ENCODE results near the gene RCOR3.
"Not testable (repeated sequence)": the region's sequence is repeated elsewhere in the genome, so short reads cannot be mapped to it uniquely, and the experiment has no call there.

The RCOR3 gene

GRCh38 chr1:211258756-211259637 is at the start of gene RCOR3:
RCOR3 (plus strand) TSS chr1:211259366; CDS start chr1:211259561, 195 bp downstream.
- DNase-seq: peak in 1 of 2 experiments; percentile 61

GRCh38 chr1:211210052-211210451 is 49.1 kb upstream of the RCOR3 start:
- DNase-seq: no peak

DNA sequence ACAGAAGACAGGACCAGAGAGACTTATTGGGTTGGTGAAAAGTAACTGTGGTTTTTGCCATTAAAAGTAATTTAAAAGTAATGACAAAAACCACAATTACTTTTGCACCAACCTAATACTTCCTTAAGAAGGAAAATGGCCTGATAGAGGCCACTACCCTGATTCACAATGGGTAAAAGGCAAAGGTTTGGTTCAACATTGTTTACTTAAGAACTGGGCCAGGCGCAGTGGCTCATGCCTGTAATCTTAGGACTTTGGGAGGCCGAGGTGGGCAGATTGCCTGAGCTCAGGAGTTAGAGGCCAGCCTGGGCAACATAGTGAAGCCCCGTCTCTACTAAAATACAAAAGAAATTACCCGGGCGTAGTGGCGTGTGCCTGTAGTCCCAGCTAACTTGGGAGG is 48.2 kb upstream of the RCOR3 start:
- DNase-seq: no peak

DNA sequence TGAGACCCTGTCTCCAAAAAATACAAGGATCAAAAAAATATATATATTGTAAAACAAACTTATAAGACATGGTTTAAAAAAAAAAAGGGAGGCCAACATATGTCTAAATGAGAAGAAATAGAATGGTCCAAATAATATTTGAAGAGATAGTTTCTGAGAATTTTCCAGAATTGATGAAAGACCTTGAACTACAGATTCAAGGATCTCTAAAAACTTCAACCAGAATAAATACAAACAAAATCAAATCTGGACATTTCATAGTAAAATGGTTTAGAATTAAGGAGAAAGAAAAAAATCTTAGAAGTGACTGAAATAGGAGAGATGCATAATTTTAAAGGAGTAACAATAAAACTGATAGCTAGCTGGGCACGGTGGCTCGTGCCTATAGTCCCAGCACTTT is 45.5 kb upstream of the RCOR3 start:
- no peak for DNase-seq

DNA sequence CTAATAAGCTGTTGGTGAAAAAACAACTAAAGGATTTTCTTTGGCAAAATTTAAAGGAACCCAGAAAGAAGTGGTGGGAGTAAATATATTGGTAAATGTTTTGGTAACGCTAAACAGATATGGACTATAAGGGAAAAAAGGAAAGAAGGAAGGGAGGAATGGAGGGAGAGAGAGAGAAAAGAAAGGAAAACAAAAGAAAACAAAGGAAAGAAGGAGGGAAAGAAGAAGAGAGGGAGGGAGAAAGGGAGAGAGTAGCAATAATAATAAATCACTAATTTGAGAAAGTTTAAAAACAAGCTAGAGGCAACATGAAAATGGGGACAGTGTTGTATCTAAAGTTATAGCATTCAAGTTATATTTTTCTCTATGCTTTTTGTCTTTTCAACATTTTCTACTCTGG is 43.6 kb upstream of the RCOR3 start:
- DNase-seq: no peak

GRCh38 chr1:211217392-211217791 is 41.8 kb upstream of the RCOR3 start:
- DNase-seq: no peak

GRCh38 chr1:211222469-211223234 is 36.5 kb upstream of the RCOR3 start:
- not testable (repeated sequence) for DNase-seq

- not testable (repeated sequence) for DNase-seq
Observed at GRCh38 chr1:211228573-211229364, 30.4 kb upstream of the RCOR3 start.

GRCh38 chr1:211229365-211229759 is 29.8 kb upstream of the RCOR3 start:
- DNase-seq: no peak

GRCh38 chr1:211231873-211232272 is 27.3 kb upstream of the RCOR3 start:
- DNase-seq: no peak

DNA sequence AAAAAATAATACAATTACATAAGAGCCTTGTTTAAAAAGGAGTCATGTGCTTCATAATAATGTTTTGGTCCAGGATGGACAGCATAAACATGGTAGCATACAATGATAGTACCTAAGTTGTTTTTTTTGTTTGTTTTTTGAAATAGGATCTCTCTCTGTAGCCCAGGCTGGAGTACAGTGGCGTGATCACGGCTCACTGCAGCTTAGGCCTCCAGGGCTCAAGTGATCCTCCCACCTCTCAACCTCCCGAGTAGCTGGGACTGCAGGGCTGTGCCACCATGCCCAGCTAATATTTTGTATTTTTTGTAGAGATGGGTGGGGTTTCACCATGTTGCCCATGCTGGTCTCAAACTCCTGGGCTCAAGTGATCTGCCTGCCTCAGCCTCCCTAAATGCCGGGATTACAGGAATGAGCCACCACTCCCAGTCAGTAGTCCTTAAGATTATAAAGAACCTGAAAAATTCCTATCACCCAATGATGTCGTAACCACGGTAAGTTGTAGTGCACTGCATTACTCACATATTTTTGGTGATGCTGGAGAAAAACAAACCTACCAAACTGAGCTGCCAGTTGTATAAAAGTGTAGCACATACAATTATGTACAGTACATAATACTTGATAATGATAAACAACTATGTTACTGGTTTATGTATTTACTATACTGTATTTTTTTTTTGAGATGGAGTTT is 22.4 kb upstream of the RCOR3 start:
- no peak for DNase-seq

DNA sequence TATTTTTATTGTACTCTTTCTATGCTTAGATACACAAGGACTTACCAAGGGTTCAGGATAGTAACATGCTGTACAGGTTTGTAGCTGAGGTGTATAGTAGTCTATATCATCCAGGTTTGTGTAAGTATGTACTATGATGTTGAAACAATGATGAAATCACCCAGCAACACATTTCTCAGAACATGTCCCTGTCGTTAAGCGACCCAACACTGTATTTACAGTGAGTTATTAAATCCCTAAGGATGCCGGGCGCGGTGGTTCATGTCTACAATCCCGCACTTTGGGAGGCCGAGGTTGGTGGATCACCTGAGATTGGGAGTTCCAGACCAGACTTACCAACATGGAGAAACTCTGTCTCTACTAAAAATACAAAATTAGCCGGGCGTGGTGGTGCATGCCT is 21.6 kb upstream of the RCOR3 start:
- no peak for DNase-seq

GRCh38 chr1:211240567-211240966 is 18.6 kb upstream of the RCOR3 start:
- DNase-seq: not testable (repeated sequence)

GRCh38 chr1:211241071-211241470 is 18.1 kb upstream of the RCOR3 start:
- DNase-seq: no peak

DNA sequence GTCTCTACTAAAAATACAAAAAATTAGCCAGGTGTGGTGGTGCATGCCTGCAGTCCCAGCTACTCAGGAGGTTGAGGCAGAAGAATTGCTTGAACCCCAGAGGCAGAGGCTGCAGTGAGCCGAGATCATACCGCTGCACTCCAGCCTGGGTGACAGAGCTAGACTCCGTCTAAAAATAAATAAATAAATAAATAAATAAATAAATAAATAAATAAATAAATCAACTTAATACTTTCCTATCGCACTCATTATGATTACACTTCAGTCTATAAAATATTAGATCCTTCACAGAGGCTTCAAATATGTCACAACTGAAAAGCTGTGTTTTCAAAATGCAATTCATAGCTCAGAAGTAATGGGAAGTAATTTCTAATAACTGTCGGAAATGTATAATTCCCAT is 15.5 kb upstream of the RCOR3 start:
- DNase-seq: not testable (repeated sequence)

- DNase-seq: not testable (repeated sequence)
Observed at GRCh38 chr1:211246583-211246982, 12.6 kb upstream of the RCOR3 start.

DNA sequence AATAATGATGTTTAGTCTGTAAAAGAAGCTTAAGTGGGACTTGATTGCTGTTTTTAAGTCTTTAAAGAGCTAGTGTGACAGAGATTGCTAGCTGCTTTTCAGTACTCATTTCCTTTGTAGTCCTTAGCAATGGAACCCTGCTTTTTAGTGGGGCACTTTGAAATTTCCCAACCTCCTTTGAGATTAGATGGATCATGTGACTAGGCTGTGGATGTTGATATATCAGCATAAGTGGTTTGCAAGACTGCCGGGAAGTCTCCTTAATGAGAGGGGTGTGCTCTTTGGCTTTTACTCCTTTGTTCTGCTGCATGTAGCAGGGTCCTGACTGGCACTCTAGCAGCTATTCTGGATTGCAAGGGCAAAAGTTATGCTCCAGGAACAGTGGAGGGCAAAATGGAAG is 11.2 kb upstream of the RCOR3 start:
- no peak for DNase-seq

- not testable (repeated sequence) for DNase-seq
Observed at GRCh38 chr1:211249611-211250010, 9.6 kb upstream of the RCOR3 start.

DNA sequence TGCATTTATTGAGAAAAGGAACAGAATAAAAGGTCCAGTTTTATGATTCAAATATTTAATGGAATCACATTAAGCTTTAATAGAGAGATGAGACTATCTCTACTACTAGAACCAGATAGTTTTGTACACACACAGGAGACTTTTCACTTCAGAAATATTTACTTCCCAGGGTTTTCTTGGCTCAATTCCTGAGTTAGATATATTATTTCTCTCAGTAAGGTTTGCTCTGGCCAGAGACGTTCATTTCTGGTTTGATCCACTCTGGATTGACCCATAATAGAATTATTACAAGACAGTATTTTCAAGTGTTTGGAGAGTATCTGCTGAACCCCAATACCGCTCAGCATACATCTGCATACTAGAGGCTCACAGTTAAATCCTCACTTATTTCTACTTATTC is 1.3 kb upstream of the RCOR3 start:
- DNase-seq: no peak

GRCh38 chr1:211258310-211258755 is 833 bp upstream of the RCOR3 start:
- DNase-seq: peak in 1 of 2 experiments; percentile 21

DNA sequence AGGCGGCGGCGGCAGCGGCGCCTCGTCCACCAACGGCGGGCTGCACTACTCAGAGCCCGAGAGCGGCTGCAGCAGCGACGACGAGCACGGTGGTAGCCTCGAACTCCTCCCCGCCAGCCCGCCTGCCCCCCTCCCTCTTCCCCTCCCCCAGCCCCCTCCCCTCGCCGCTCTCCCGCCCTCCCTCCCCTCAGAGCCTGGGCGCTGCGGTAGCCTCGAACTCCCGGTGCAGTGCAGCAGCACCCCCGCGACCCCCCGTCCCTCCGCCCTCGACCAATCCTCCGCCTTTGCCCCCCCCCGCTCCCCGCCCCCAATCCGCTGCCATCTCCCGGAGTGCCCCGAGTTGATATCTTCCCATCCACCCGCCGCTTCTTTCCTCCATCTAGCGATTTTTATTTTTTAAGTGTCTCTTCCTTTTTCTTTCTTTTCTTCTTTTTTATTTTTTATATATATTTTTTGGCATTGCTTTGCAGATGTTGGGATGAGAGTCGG is 516 bp downstream of the RCOR3 start:
- DNase-seq: no peak
